ENCODE data around the gene APOC3. TPM values are rescaled to one million over a fixed set of nuclear protein-coding genes. Genes with fewer than 3 reads are reported as not detected.

The APOC3 gene
- total and polyA plus RNA-seq, 2 experiments from 2014 or later = not detected

DNA sequence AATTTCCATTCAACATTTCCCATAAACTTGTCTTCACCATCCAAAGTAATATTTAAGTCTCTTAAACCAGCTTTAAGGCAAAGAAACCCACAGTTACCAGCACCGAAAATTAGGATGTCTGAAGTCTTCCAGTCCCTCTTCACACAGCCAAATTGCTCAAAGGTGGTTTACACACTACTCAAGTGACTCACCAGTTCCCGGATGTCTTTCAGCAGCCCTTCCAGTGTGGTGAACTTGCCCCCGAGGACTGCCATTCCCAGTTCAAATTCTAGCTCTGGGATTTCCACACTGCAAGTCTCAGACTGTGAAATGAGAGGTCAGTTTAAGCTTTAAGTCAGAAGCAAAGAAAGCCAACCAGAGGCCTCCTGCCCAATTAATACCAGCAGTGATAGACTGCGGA, 47.0 kb upstream of the APOC3 start:
- no peak for ATAC-seq
- peaks cover 4% of the 10 kb centered on the region for H3K4me1 Mint-ChIP-seq

More for the DNA sequence above, 47.0 kb upstream of the APOC3 start:
- TF ChIP-seq, protein P1, sequence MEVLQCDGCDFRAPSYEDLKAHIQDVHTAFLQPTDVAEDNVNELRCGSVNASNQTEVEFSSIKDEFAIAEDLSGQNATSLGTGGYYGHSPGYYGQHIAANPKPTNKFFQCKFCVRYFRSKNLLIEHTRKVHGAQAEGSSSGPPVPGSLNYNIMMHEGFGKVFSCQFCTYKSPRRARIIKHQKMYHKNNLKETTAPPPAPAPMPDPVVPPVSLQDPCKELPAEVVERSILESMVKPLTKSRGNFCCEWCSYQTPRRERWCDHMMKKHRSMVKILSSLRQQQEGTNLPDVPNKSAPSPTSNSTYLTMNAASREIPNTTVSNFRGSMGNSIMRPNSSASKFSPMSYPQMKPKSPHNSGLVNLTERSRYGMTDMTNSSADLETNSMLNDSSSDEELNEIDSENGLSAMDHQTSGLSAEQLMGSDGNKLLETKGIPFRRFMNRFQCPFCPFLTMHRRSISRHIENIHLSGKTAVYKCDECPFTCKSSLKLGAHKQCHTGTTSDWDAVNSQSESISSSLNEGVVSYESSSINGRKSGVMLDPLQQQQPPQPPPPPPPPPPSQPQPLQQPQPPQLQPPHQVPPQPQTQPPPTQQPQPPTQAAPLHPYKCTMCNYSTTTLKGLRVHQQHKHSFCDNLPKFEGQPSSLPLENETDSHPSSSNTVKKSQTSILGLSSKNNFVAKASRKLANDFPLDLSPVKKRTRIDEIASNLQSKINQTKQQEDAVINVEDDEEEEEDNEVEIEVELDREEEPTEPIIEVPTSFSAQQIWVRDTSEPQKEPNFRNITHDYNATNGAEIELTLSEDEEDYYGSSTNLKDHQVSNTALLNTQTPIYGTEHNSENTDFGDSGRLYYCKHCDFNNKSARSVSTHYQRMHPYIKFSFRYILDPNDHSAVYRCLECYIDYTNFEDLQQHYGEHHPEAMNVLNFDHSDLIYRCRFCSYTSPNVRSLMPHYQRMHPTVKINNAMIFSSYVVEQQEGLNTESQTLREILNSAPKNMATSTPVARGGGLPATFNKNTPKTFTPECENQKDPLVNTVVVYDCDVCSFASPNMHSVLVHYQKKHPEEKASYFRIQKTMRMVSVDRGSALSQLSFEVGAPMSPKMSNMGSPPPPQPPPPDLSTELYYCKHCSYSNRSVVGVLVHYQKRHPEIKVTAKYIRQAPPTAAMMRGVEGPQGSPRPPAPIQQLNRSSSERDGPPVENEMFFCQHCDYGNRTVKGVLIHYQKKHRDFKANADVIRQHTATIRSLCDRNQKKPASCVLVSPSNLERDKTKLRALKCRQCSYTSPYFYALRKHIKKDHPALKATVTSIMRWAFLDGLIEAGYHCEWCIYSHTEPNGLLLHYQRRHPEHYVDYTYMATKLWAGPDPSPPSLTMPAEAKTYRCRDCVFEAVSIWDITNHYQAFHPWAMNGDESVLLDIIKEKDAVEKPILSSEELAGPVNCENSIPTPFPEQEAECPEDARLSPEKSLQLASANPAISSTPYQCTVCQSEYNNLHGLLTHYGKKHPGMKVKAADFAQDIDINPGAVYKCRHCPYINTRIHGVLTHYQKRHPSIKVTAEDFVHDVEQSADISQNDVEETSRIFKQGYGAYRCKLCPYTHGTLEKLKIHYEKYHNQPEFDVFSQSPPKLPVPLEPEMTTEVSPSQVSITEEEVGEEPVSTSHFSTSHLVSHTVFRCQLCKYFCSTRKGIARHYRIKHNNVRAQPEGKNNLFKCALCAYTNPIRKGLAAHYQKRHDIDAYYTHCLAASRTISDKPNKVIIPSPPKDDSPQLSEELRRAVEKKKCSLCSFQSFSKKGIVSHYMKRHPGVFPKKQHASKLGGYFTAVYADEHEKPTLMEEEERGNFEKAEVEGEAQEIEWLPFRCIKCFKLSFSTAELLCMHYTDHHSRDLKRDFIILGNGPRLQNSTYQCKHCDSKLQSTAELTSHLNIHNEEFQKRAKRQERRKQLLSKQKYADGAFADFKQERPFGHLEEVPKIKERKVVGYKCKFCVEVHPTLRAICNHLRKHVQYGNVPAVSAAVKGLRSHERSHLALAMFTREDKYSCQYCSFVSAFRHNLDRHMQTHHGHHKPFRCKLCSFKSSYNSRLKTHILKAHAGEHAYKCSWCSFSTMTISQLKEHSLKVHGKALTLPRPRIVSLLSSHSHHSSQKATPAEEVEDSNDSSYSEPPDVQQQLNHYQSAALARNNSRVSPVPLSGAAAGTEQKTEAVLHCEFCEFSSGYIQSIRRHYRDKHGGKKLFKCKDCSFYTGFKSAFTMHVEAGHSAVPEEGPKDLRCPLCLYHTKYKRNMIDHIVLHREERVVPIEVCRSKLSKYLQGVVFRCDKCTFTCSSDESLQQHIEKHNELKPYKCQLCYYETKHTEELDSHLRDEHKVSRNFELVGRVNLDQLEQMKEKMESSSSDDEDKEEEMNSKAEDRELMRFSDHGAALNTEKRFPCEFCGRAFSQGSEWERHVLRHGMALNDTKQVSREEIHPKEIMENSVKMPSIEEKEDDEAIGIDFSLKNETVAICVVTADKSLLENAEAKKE (CRISPR knock-in tag; IDR thresholded peaks at IDR 0.05) = no peak
- TF ChIP-seq, protein P2, sequence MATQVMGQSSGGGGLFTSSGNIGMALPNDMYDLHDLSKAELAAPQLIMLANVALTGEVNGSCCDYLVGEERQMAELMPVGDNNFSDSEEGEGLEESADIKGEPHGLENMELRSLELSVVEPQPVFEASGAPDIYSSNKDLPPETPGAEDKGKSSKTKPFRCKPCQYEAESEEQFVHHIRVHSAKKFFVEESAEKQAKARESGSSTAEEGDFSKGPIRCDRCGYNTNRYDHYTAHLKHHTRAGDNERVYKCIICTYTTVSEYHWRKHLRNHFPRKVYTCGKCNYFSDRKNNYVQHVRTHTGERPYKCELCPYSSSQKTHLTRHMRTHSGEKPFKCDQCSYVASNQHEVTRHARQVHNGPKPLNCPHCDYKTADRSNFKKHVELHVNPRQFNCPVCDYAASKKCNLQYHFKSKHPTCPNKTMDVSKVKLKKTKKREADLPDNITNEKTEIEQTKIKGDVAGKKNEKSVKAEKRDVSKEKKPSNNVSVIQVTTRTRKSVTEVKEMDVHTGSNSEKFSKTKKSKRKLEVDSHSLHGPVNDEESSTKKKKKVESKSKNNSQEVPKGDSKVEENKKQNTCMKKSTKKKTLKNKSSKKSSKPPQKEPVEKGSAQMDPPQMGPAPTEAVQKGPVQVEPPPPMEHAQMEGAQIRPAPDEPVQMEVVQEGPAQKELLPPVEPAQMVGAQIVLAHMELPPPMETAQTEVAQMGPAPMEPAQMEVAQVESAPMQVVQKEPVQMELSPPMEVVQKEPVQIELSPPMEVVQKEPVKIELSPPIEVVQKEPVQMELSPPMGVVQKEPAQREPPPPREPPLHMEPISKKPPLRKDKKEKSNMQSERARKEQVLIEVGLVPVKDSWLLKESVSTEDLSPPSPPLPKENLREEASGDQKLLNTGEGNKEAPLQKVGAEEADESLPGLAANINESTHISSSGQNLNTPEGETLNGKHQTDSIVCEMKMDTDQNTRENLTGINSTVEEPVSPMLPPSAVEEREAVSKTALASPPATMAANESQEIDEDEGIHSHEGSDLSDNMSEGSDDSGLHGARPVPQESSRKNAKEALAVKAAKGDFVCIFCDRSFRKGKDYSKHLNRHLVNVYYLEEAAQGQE (IDR thresholded peaks at IDR 0.05; ENCODE audit: unreplicated experiment) = no peak
- TF ChIP-seq, protein P3, sequence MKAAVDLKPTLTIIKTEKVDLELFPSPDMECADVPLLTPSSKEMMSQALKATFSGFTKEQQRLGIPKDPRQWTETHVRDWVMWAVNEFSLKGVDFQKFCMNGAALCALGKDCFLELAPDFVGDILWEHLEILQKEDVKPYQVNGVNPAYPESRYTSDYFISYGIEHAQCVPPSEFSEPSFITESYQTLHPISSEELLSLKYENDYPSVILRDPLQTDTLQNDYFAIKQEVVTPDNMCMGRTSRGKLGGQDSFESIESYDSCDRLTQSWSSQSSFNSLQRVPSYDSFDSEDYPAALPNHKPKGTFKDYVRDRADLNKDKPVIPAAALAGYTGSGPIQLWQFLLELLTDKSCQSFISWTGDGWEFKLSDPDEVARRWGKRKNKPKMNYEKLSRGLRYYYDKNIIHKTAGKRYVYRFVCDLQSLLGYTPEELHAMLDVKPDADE (IDR thresholded peaks at IDR 0.05) = no peak
- TF ChIP-seq ZNF114 (CRISPR knock-in tag; IDR thresholded peaks at IDR 0.05) = no peak
- no peak for TF ChIP-seq EZH2 (IDR thresholded peaks at IDR 0.05; ENCODE audit: low read depth, unreplicated experiment)
- no peak for TF ChIP-seq STAT1 (IDR thresholded peaks at IDR 0.05; ENCODE audit: unreplicated experiment)
- TF ChIP-seq CREB1 (CRISPR knock-in tag; IDR thresholded peaks at IDR 0.05; ENCODE audit: low read depth) = no peak
- TF ChIP-seq NANOG (IDR thresholded peaks at IDR 0.05; ENCODE audit: borderline replicate concordance) = no peak
- TF ChIP-seq, protein P4, sequence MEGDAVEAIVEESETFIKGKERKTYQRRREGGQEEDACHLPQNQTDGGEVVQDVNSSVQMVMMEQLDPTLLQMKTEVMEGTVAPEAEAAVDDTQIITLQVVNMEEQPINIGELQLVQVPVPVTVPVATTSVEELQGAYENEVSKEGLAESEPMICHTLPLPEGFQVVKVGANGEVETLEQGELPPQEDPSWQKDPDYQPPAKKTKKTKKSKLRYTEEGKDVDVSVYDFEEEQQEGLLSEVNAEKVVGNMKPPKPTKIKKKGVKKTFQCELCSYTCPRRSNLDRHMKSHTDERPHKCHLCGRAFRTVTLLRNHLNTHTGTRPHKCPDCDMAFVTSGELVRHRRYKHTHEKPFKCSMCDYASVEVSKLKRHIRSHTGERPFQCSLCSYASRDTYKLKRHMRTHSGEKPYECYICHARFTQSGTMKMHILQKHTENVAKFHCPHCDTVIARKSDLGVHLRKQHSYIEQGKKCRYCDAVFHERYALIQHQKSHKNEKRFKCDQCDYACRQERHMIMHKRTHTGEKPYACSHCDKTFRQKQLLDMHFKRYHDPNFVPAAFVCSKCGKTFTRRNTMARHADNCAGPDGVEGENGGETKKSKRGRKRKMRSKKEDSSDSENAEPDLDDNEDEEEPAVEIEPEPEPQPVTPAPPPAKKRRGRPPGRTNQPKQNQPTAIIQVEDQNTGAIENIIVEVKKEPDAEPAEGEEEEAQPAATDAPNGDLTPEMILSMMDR (conservative IDR thresholded peaks at IDR 0.05; ENCODE audit: low read depth in 2 of 2) = no peak
- no peak for TF ChIP-seq JUNB (IDR thresholded peaks at IDR 0.05; ENCODE audit: unreplicated experiment)
- TF ChIP-seq EZH2phosphoT487 (IDR thresholded peaks at IDR 0.05; ENCODE audit: unreplicated experiment) = no peak
- no peak for TF ChIP-seq POLR2AphosphoS5 (IDR thresholded peaks at IDR 0.05; ENCODE audit: low read depth)
- TF ChIP-seq ZNF331 (CRISPR knock-in tag; IDR thresholded peaks at IDR 0.05; ENCODE audit: low read depth) = no peak
- Histone ChIP-seq H3K4me1 (ENCODE audit: insufficient read depth) (peaks cover 5% of the 10 kb centered on the region; the same call in 1 of the 2 replicates), H3K9me2 (ENCODE audit: insufficient read depth) (no peaks in the 10 kb centered on the region), H3K4me2 (no peak overlapping the region), H3K79me2 (replicated peaks; ENCODE audit: insufficient read depth) (peaks cover 18% of the 10 kb centered on the region), H3K27ac (ENCODE audit: low read depth) (no peak overlapping the region), H3K27me3 (ENCODE audit: insufficient read depth) (no peaks in the 10 kb centered on the region), H3F3A (replicated peaks; ENCODE audit: low read depth) (no peaks in the 10 kb centered on the region; the same call in 1 of the 2 replicates), H3K4me3 (no peak overlapping the region), H3K36me3 (ENCODE audit: insufficient read depth) (peaks cover 80% of the 10 kb centered on the region), H4K20me1 (replicated peaks; ENCODE audit: insufficient read depth) (peaks cover 22% of the 10 kb centered on the region; the same call in 1 of the 2 replicates), H2AFZ (no peak overlapping the region)
- no peak for DNase-seq (ENCODE audit: low spot score)
- Mint-ChIP-seq H3K9me3 (no peaks in the 10 kb centered on the region), H3K27ac (no peak overlapping the region), H3K36me3 (ENCODE audit: low read depth) (peaks cover 86% of the 10 kb centered on the region), H3K27me3 (ENCODE audit: insufficient read depth, low read depth, poor library complexity) (no peaks in the 10 kb centered on the region), H3K4me3 (no peak overlapping the region)

All from GM23338 (cell line).